Endothelial cell of umbilical vein (primary cell): ENCODE measurements around the gene ZMYM1. TPM values are rescaled to one million over a fixed set of nuclear protein-coding genes. Genes with fewer than 3 reads are reported as not detected.

Source experiments
- BruUV-seq: library from RNA; stranded (reverse); fragments of 400-500 nt; replicated peaks from 2 replicates; lab custom pipeline; 2021; lab: Mats Ljungman, UMichigan
- CTCF ChIA-PET: fragments of 300-600, 350-600 bp; sonication (Branson Sonifier 250); formaldehyde crosslinking; loops from one replicate; lab custom pipeline; 2021; ENCODE audit warnings: antibody characterized with exemption, inconsistent platforms; lab: Charles Lee
- POLR2A ChIA-PET: fragments of 300-600, 350-600 bp; sonication (Branson Sonifier 250); formaldehyde crosslinking; loops from one replicate; lab custom pipeline; 2021; ENCODE audit warnings: antibody characterized with exemption, inconsistent platforms; lab: Charles Lee
- DNase-seq: peaks from one replicate; pipeline ENCODE4 v3.0.0-alpha.2; 2011; ENCODE audit warnings: low read depth, low spot score
- FAIRE-seq: peaks from 2 replicates; lab custom pipeline; 2011; peaks lifted over from hg19 to GRCh38; lab: Jason Lieb, UNC
- H2AFZ ChIP-seq: 2 replicates; pipeline ENCODE4 v1.6.0; 2012; ENCODE audit warnings: low read depth, low read length, control low read depth, inconsistent platforms
- H3K27ac ChIP-seq: 2 replicates; pipeline ENCODE4 v1.5.1; 2011; ENCODE audit warnings: low read depth, mild to moderate bottlenecking, control low read depth, low read length, moderate library complexity; ENCODE audit not compliant: insufficient read depth
- H3K27me3 ChIP-seq, 2 experiments: 2 replicates each; pipeline versions ENCODE4 v1.6.0 to v1.6.1; 2011; ENCODE audit warnings: low read length in 2 of 2, mixed read lengths in 1 of 2; ENCODE audit not compliant: control insufficient read depth in 2 of 2, insufficient read depth in 2 of 2
- H3K36me3 ChIP-seq, 2 experiments: 2 replicates in 1 of 2; 3 replicates in 1 of 2; pipeline ENCODE4 v1.5.1; 2011; ENCODE audit warnings: low read length in 2 of 2, mild to moderate bottlenecking in 1 of 2, moderate library complexity in 1 of 2; ENCODE audit not compliant: control insufficient read depth in 2 of 2, insufficient read depth in 2 of 2; ENCODE audit errors: extremely low read depth in 1 of 2
- H3K4me1 ChIP-seq: 3 replicates; pipeline ENCODE4 v1.5.1; 2011; ENCODE audit warnings: mild to moderate bottlenecking, low read length; ENCODE audit not compliant: control insufficient read depth, insufficient read depth; ENCODE audit errors: extremely low read depth
- H3K4me2 ChIP-seq: 2 replicates; pipeline ENCODE4 v1.6.1; 2011; ENCODE audit warnings: low read length, control low read depth, mixed read lengths; ENCODE audit not compliant: insufficient read depth
- H3K4me3 ChIP-seq, 3 experiments: fragments of 200-600 bp in 1 of 3; sonication (generic), shearing (Covaris generic) in 1 of 3; replicated peaks in 1 of 3; 2 replicates each; pipeline ENCODE4 v1.5.1; 2011 to 2016; ENCODE audit warnings: control low read depth in 3 of 3, low read length in 3 of 3, mild to moderate bottlenecking in 2 of 3, inconsistent platforms in 1 of 3, low read depth in 1 of 3, moderate library complexity in 1 of 3; ENCODE audit not compliant: insufficient read depth in 1 of 3
- H3K79me2 ChIP-seq: 2 replicates; pipeline ENCODE4 v1.6.0; 2012; ENCODE audit warnings: low read length, inconsistent platforms; ENCODE audit not compliant: control insufficient read depth, insufficient read depth
- H3K9ac ChIP-seq: replicated peaks from 2 replicates; pipeline ENCODE3; 2011; ENCODE audit warnings: low read length, control low read depth; ENCODE audit not compliant: insufficient read depth; ENCODE audit errors: extremely low read depth
- H3K9me1 ChIP-seq: replicated peaks from 3 replicates; pipeline ENCODE4 v1.6.0; 2011; ENCODE audit warnings: mild to moderate bottlenecking, low read length; ENCODE audit not compliant: control insufficient read depth, insufficient read depth; ENCODE audit errors: extremely low read depth
- H3K9me3 ChIP-seq: replicated peaks from 2 replicates; pipeline ENCODE4 v1.5.1; 2012; ENCODE audit warnings: low read length, inconsistent platforms; ENCODE audit not compliant: control insufficient read depth, insufficient read depth
- H4K20me1 ChIP-seq: replicated peaks from 2 replicates; pipeline ENCODE3; 2011; ENCODE audit warnings: mild to moderate bottlenecking, low read length; ENCODE audit not compliant: control insufficient read depth, insufficient read depth; ENCODE audit errors: extremely low read depth
- CTCF ChIP-seq, 2 donors: IDR thresholded peaks; 1 replicate in 1 of 2; 2 replicates in 1 of 2; pipeline ENCODE4 v1.5.1; 2011; ENCODE audit warnings: low read length in 2 of 2, mild to moderate bottlenecking in 2 of 2, moderate library complexity in 2 of 2, control low read depth in 1 of 2, inconsistent platforms in 1 of 2, low read depth in 1 of 2; ENCODE audit not compliant: insufficient read depth in 1 of 2; ENCODE audit errors: extremely low read depth in 1 of 2
- EZH2 ChIP-seq: IDR thresholded peaks from 2 replicates; pipeline ENCODE4 v1.6.1; 2012; ENCODE audit warnings: borderline replicate concordance, low read depth, mild to moderate bottlenecking, moderate library complexity, low read length, inconsistent platforms; ENCODE audit not compliant: severe bottlenecking
- FOS ChIP-seq: IDR thresholded peaks from 2 replicates; pipeline ENCODE4 v1.6.1; 2011; ENCODE audit warnings: mild to moderate bottlenecking, low read length, moderate library complexity, borderline replicate concordance; ENCODE audit not compliant: insufficient read depth
- GATA2 ChIP-seq: IDR thresholded peaks from 2 replicates; pipeline ENCODE4 v1.7.0; 2011; ENCODE audit warnings: low read depth, mild to moderate bottlenecking, moderate library complexity, mixed read lengths, low read length; ENCODE audit not compliant: insufficient read length, insufficient read depth
- JUN ChIP-seq: IDR thresholded peaks from 2 replicates; pipeline ENCODE4 v1.6.1; 2011; ENCODE audit warnings: borderline replicate concordance, low read depth; ENCODE audit not compliant: insufficient read length, insufficient read depth
- MAX ChIP-seq: IDR thresholded peaks from 2 replicates; pipeline ENCODE4 v1.6.1; 2011; ENCODE audit not compliant: insufficient read depth, insufficient read length
- MYC ChIP-seq: IDR thresholded peaks from one replicate; pipeline ENCODE4 v1.6.1; 2011; ENCODE audit warnings: mild to moderate bottlenecking, low read depth, low read length
- POLR2A ChIP-seq: IDR thresholded peaks from 2 replicates; pipeline ENCODE4 v1.6.1; 2012; ENCODE audit warnings: low read depth, mild to moderate bottlenecking, control low read depth, low read length
- POLR2AphosphoS5 ChIP-seq: IDR thresholded peaks from 2 replicates; pipeline ENCODE4 v1.6.1; 2012; ENCODE audit warnings: low read depth, mild to moderate bottlenecking, control low read depth, low read length, moderate library complexity; ENCODE audit not compliant: insufficient read depth
- dilution Hi-C: fragments of 300-500 bp; cut with MboI; formaldehyde crosslinking; loops from one replicate; pipeline ENCODE4 v1.15.0; 2019; ENCODE audit warnings: low sequenced_read_pairs; ENCODE audit not compliant: extremely low pct_ligation_motif_present
- intact Hi-C: fragments of 100-400 bp; cut with micrococcal nuclease; formaldehyde crosslinking; loops from one replicate; pipeline ENCODE4 v1.10.0; 2022
- polyA plus RNA-seq, 4 experiments: library from polyadenylated mRNA; depleted of rRNA in 3 of 4; stranded (reverse) in 3 of 4; unstranded in 1 of 4; fragments of >200 nt; gene quantifications; 2 replicates each; pipeline versions ENCODE4 v1.2.1 to v1.2.3, GENCODE V29; 2011 to 2012; ENCODE audit warnings: missing spikeins in 1 of 4
- total RNA-seq: library from RNA; stranded (reverse); gene quantifications from 2 replicates; pipeline ENCODE4 v1.2.3, GENCODE V29; 2021

The ZMYM1 gene
- total and polyA plus RNA-seq, 2 donors (not counting 3 experiments of a cell fraction or from before 2014, with no cell fraction given): 5.8 to 21.4 TPM

GRCh38 chr1:35047188-35047858 is 31.9 kb upstream of the ZMYM1 start:
- POLR2A ChIA-PET: interaction anchor here (1.1 to 1.5 kb wide), 2 partner anchors 32 to 142 kb away, joined by 3 to 4 read pairs; partner anchors contain the start of gene ZMYM1
- Histone ChIP-seq H3K9ac (no peak overlapping the region), H3K4me3 (no peak overlapping the region), H3K9me1 (no peaks in the 10 kb centered on the region), H4K20me1 (no peaks in the 10 kb centered on the region), H3K27ac (peak overlapping the region; percentile 55), H3K36me3 (no peaks in the 10 kb centered on the region), H3K4me2 (peak overlapping the region; percentile 2), H3K79me2 (no peaks in the 10 kb centered on the region), H3K4me1 (peaks cover 10% of the 10 kb centered on the region), H3K9me3 (no peaks in the 10 kb centered on the region), H3K27me3 (no peaks in the 10 kb centered on the region), H2AFZ (peak overlapping the region; percentile 67)
- dilution Hi-C loops: no loop called here
- FAIRE-seq: peak; percentile 95
- TF ChIP-seq FOS (peak; percentile 83), GATA2 (peak; percentile 40), CTCF (IDR thresholded peaks at IDR 0.05; ENCODE audit: extremely low read depth in 1 of 2, insufficient read depth in 1 of 2, low read depth in 1 of 2, low read length in 2 of 2) (no peak), MAX (no peak), EZH2 (no peak), POLR2AphosphoS5 (peak; percentile 36), POLR2A (no peak), MYC (no peak), JUN (peak; percentile 30)
- intact Hi-C loops: loop anchor here (1.0 kb wide), 1 partner anchor 15 kb away; no protein-coding TSS in a partner anchor
- CTCF ChIA-PET: interaction anchor here (0.7 to 1.9 kb wide), 3 partner anchors 32 to 668 kb away, joined by 3 to 4 read pairs (median 3); partner anchors contain the start of gene ZMYM1
- no TSS peak for BruUV-seq
- peak; percentile 74 for DNase-seq
